Body of pancreas (tissue), 4 donors: ENCODE results near the gene TEP1. TPM values are rescaled to one million over a fixed set of nuclear protein-coding genes. Genes with fewer than 3 reads are reported as not detected.
"Not testable (repeated sequence)": the region's sequence is repeated elsewhere in the genome, so short reads cannot be mapped to it uniquely, and the experiment has no call there.

Experiments
- ATAC-seq: fragments of 150-250 bp; one replicate; pipeline ENCODE4 v1.9.1; 2016
- DNase-seq, 4 donors: peaks; one replicate each; pipeline ENCODE4 v3.0.0-alpha.2; 2019
- H3K27ac ChIP-seq, 4 donors: fragments of 200-600 bp; sonication (generic); 1 replicate in 3 of 4; 2 replicates in 1 of 4; pipeline versions ENCODE4 v1.5.1 to v1.6.1; 2016 to 2019; ENCODE audit warnings: mild to moderate bottlenecking in 1 of 4, mixed read lengths in 1 of 4, moderate library complexity in 1 of 4
- H3K27me3 ChIP-seq, 2 donors: fragments of 200-600 bp; sonication (generic); one replicate each; pipeline ENCODE4 v1.6.0; 2016; ENCODE audit warnings: mild to moderate bottlenecking in 1 of 2
- H3K36me3 ChIP-seq, 2 donors: fragments of 200-600 bp; sonication (generic); replicated peaks in 1 of 2; 2 replicates each; pipeline ENCODE4 v1.5.1; 2016; ENCODE audit warnings: low read depth in 2 of 2; ENCODE audit not compliant: insufficient read depth in 1 of 2
- H3K4me1 ChIP-seq: fragments of 200-600 bp; sonication (generic); one replicate; pipeline ENCODE4 v1.6.0; 2016
- H3K4me3 ChIP-seq, 2 donors: fragments of 200-600 bp; sonication (generic); 1 replicate in 1 of 2; 2 replicates in 1 of 2; pipeline ENCODE4 v1.5.1; 2016 to 2019
- H3K9me3 ChIP-seq, 3 donors: fragments of 200-600 bp; sonication (generic); 1 replicate in 2 of 3; 2 replicates in 1 of 3; pipeline ENCODE4 v1.5.1; 2016
- CTCF ChIP-seq, 7 experiments: fragments of 450-650 bp in 4 of 7; fragments of 200-600 bp in 3 of 7; sonication (generic) in 3 of 7; IDR thresholded peaks; one replicate each; pipeline ENCODE4 v1.5.1; 2016 to 2019; ENCODE audit warnings: antibody characterized with exemption in 7 of 7
- POLR2A ChIP-seq, 3 donors: fragments of 450-650 bp; IDR thresholded peaks; one replicate each; pipeline ENCODE4 v1.6.1; 2016; ENCODE audit warnings: antibody characterized with exemption in 3 of 3, mild to moderate bottlenecking in 2 of 3
- WGBS, 2 donors: methylation state at CpG; one replicate each; pipeline ENCODE4 v1.1.5; 2017; 5-methylcytosine and 5-hydroxymethylcytosine counted together
- intact Hi-C: fragments of 100-400 bp; cut with DNase I; formaldehyde crosslinking; loops from one replicate; pipeline ENCODE4 v1.15.1; 2023
- total RNA-seq, 2 donors: library from RNA; depleted of rRNA; stranded (reverse); fragments of >200 nt; gene quantifications; one replicate each; pipeline ENCODE4 v1.1.0, GENCODE V29; 2016

The TEP1 gene
- total RNA-seq, 2 donors from 2014 or later = 32.3 to 35.3 TPM

GRCh38 chr14:20343862-20344220 lies 69.5 kb downstream of the TEP1 start:
- ATAC-seq = no peak
- H3K36me3 ChIP-seq = peaks cover 0 to 2% of the 10 kb centered on the region in 2 donors
- H3K4me3 ChIP-seq = peak overlapping the region; percentile 59 to 79
- DNase-seq = no peak
- no peaks in the 10 kb centered on the region for H3K27me3 ChIP-seq
- intact Hi-C loops = no loop called here
- TF ChIP-seq POLR2A (IDR thresholded peaks at IDR 0.05) (no peak), CTCF (IDR thresholded peaks at IDR 0.05) (no peak)
- 0 to 2% methylated on average over 3 of the region's 3 CpGs for WGBS, 2 donors
- peaks cover 11% of the 10 kb centered on the region for H3K4me1 ChIP-seq
- no peaks in the 10 kb centered on the region for H3K9me3 ChIP-seq
- H3K27ac ChIP-seq = peak overlapping the region; percentile 85 to 91 (median 89)

- WGBS, 2 donors = 0 to 1% methylated on average over 18 to 50 of the region's 50 CpGs
These were observed 70.0 kb downstream of the TEP1 start, which contains the start of gene PARP2 for GRCh38 chr14:20343092-20343861. PARP2 (plus strand) TSS chr14:20343635; CDS start chr14:20343642, 7 bp downstream.

GRCh38 chr14:20341646-20342045 lies 71.7 kb downstream of the TEP1 start:
- Histone ChIP-seq H3K9me3 (no peaks in the 10 kb centered on the region), H3K4me1 (peaks cover 11% of the 10 kb centered on the region), H3K27ac (peak overlapping the region in 3 of 4 donors; percentile 85 to 91 (median 91)), H3K4me3 (peak overlapping the region in 1 of 2 donors; percentile 26), H3K36me3 (no peaks in the 10 kb centered on the region), H3K27me3 (no peaks in the 10 kb centered on the region)
- intact Hi-C loops = no loop called here
- ATAC-seq = no peak
- DNase-seq = no peak
- no peak for TF ChIP-seq CTCF (IDR thresholded peaks at IDR 0.05)
- no peak for TF ChIP-seq POLR2A (IDR thresholded peaks at IDR 0.05)
- 45 to 60% methylated on average over 2 of the region's 2 CpGs for WGBS, 2 donors

More at GRCh38 chr14:20343092-20343861, 70.0 kb downstream of the TEP1 start, which contains the start of gene PARP2:
- TF ChIP-seq CTCF (IDR thresholded peaks at IDR 0.05) (peak in 2 of 7 experiments; percentile 1 to 7), POLR2A (IDR thresholded peaks at IDR 0.05) (peak; percentile 98)
- intact Hi-C loops = no loop called here
- DNase-seq (peak; percentile 96 to 99 (median 98)), ATAC-seq (peak; percentile 93)
- H3K4me1 ChIP-seq = peaks cover 11% of the 10 kb centered on the region
- peak within 1 kb of the TSS; percentile 59 to 79 for H3K4me3 ChIP-seq
- H3K9me3 ChIP-seq = no peaks in the 10 kb centered on the region
- H3K27me3 ChIP-seq = no peaks in the 10 kb centered on the region
- H3K36me3 ChIP-seq = peaks cover 0 to 2% of the 10 kb centered on the region in 2 donors
- H3K27ac ChIP-seq = peak within 1 kb of the TSS; percentile 85 to 91 (median 89)

- H3K4me3 ChIP-seq, H3K36me3 ChIP-seq, H3K27me3 ChIP-seq, DNase-seq, intact Hi-C loops, H3K9me3 ChIP-seq, H3K27ac ChIP-seq, ATAC-seq: not testable (repeated sequence)
- peaks cover 11% of the 10 kb centered on the region for H3K4me1 ChIP-seq
- 92 to 94% methylated on average over 4 of the region's 4 CpGs for WGBS, 2 donors
These were observed 72.3 kb downstream of the TEP1 start for GRCh38 chr14:20341032-20341431.

- Histone ChIP-seq H3K9me3 (no peaks in the 10 kb centered on the region), H3K27me3 (no peaks in the 10 kb centered on the region), H3K4me1 (peaks cover 21% of the 10 kb centered on the region), H3K27ac (peak overlapping the region; percentile 85 to 95 (median 88)), H3K36me3 (no peaks in the 10 kb centered on the region), H3K4me3 (no peak overlapping the region)
- DNase-seq (no peak), ATAC-seq (no peak)
- no peak for TF ChIP-seq CTCF (IDR thresholded peaks at IDR 0.05)
- no peak for TF ChIP-seq POLR2A (IDR thresholded peaks at IDR 0.05)
- 51 to 54% methylated on average over 7 of the region's 7 CpGs for WGBS, 2 donors
- intact Hi-C loops = no loop called here
These were observed 79.3 kb downstream of the TEP1 start for GRCh38 chr14:20334017-20334416.
